ENCODE results near the gene CHST15.

Gene CHST15

GRCh38 chr10:124016804-124017375 lies 76.5 kb downstream of the CHST15 start:
- Histone ChIP-seq H3K27ac (peak overlapping the region; percentile 47), H3K27me3 (no peaks in the 10 kb centered on the region), H3K36me3 (peaks cover 98% of the 10 kb centered on the region), H3K4me1 (ENCODE audit: control insufficient read depth in 1 of 2, insufficient read depth in 1 of 2, low read depth in 1 of 2, low read length in 1 of 2) (peaks cover 38 to 50% of the 10 kb centered on the region in 2 experiments), H3K4me3 (ENCODE audit: low read depth in 1 of 2, low read length in 1 of 2) (no peak overlapping the region), H3K9me3 (no peaks in the 10 kb centered on the region)
- TF ChIP-seq CTCF (IDR thresholded peaks at IDR 0.05), result no peak

GRCh38 chr10:124015991-124016390 lies 77.4 kb downstream of the CHST15 start:
- Histone ChIP-seq H3K36me3 (peaks cover 98% of the 10 kb centered on the region), H3K27me3 (no peaks in the 10 kb centered on the region)
- TF ChIP-seq CTCF (IDR thresholded peaks at IDR 0.05), result no peak

GRCh38 chr10:124014416-124015154 lies 78.8 kb downstream of the CHST15 start:
- H3K4me3 ChIP-seq (ENCODE audit: low read depth in 1 of 2, low read length in 1 of 2), result no peak overlapping the region
- peak overlapping the region; percentile 47 for H3K27ac ChIP-seq
- no peaks in the 10 kb centered on the region for H3K27me3 ChIP-seq
- H3K9me3 ChIP-seq, result no peaks in the 10 kb centered on the region
- peaks cover 98% of the 10 kb centered on the region for H3K36me3 ChIP-seq
- TF ChIP-seq CTCF (IDR thresholded peaks at IDR 0.05), result no peak
- peaks cover 19 to 32% of the 10 kb centered on the region in 2 experiments for H3K4me1 ChIP-seq (ENCODE audit: control insufficient read depth in 1 of 2, insufficient read depth in 1 of 2, low read depth in 1 of 2, low read length in 1 of 2)

More at GRCh38 chr10:124015991-124016390, 77.4 kb downstream of the CHST15 start:
- Histone ChIP-seq H3K4me1 (ENCODE audit: control insufficient read depth in 1 of 2, insufficient read depth in 1 of 2, low read depth in 1 of 2, low read length in 1 of 2) (peaks cover 29 to 41% of the 10 kb centered on the region in 2 experiments), H3K4me3 (ENCODE audit: low read depth in 1 of 2, low read length in 1 of 2) (no peak overlapping the region), H3K27ac (peak overlapping the region; percentile 47), H3K9me3 (no peaks in the 10 kb centered on the region)

GRCh38 chr10:124013916-124014315 lies 79.5 kb downstream of the CHST15 start:
- peak overlapping the region; percentile 47 for H3K27ac ChIP-seq
- no peaks in the 10 kb centered on the region for H3K9me3 ChIP-seq
- no peak overlapping the region for H3K4me3 ChIP-seq (ENCODE audit: low read depth in 1 of 2, low read length in 1 of 2)
- H3K36me3 ChIP-seq, result peaks cover 98% of the 10 kb centered on the region
- TF ChIP-seq CTCF (IDR thresholded peaks at IDR 0.05), result no peak
- peaks cover 19 to 32% of the 10 kb centered on the region in 2 experiments for H3K4me1 ChIP-seq (ENCODE audit: control insufficient read depth in 1 of 2, insufficient read depth in 1 of 2, low read depth in 1 of 2, low read length in 1 of 2)
- no peaks in the 10 kb centered on the region for H3K27me3 ChIP-seq

GRCh38 chr10:124012991-124013390 lies 80.4 kb downstream of the CHST15 start:
- Histone ChIP-seq H3K9me3 (no peaks in the 10 kb centered on the region), H3K27me3 (no peaks in the 10 kb centered on the region)
- TF ChIP-seq CTCF (IDR thresholded peaks at IDR 0.05), result no peak

More at GRCh38 chr10:124012991-124013390, 80.4 kb downstream of the CHST15 start:
- Histone ChIP-seq H3K4me3 (ENCODE audit: low read depth in 1 of 2, low read length in 1 of 2) (no peak overlapping the region), H3K27ac (peak overlapping the region; percentile 39), H3K36me3 (peaks cover 98% of the 10 kb centered on the region), H3K4me1 (ENCODE audit: control insufficient read depth in 1 of 2, insufficient read depth in 1 of 2, low read depth in 1 of 2, low read length in 1 of 2) (peaks cover 19 to 32% of the 10 kb centered on the region in 2 experiments)
